ENCODE measurements around the gene ORAI2.

The ORAI2 gene

DNA sequence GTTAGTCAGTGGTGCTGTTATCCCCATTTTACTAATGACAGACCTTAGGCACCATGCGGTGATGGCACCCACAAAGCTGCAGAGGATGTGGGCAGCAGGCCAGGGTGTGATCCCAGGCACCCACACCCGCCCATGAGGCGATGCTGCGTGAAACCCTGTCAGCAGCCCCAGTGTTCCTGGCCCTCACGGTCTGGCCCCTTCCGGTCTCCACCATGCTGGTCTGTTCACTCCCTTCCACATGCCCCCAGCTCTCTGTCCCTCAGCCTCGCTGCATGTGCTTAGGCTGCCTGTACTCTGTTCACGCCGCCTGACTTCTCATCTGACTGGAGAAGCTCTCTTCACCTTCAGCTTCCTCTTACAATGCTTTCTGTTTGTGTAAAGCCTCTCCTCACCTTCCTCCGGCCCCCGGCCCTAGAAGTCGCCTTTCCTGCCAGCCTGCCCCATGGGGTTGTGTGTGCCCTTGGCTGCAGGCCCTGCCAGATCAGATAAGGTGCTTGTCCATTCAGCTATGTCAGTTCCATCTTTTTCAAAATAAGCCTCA lies 17.6 kb upstream of the ORAI2 start:
- Histone ChIP-seq H3K9ac (ENCODE audit: low read depth, low read length, poor library complexity, severe bottlenecking) (no peak overlapping the region), H3K27me3 (ENCODE audit: insufficient read depth, low read length, poor library complexity, severe bottlenecking) (no peaks in the 10 kb centered on the region), H3K4me1 (ENCODE audit: insufficient read depth, low read length, poor library complexity, severe bottlenecking) (no peaks in the 10 kb centered on the region), H3K79me2 (ENCODE audit: insufficient read depth, low read length) (peaks cover 14% of the 10 kb centered on the region; the same call in 1 of the 2 replicates), H3K4me2 (ENCODE audit: low read depth, low read length, poor library complexity, severe bottlenecking) (no peak overlapping the region), H3F3A (ENCODE audit: low read depth) (no peaks in the 10 kb centered on the region), H2AFZ (ENCODE audit: low read length) (no peak overlapping the region), H3K36me3 (ENCODE audit: insufficient read depth, low read length) (peaks cover 75% of the 10 kb centered on the region; the same call in 1 of the 2 replicates), H4K20me1 (ENCODE audit: insufficient read depth, low read length, poor library complexity, severe bottlenecking) (peaks cover 3% of the 10 kb centered on the region), H3K4me3 (ENCODE audit: low read length, poor library complexity, severe bottlenecking) (no peak overlapping the region), H3K9me2 (replicated peaks; ENCODE audit: low read depth, low read length) (no peaks in the 10 kb centered on the region), H3K9me3 (ENCODE audit: insufficient read depth, low read depth, low read length) (no peaks in the 10 kb centered on the region)
- TF ChIP-seq EZH2phosphoT487 (IDR thresholded peaks at IDR 0.05; ENCODE audit: borderline replicate concordance), result no peak
- TF ChIP-seq, protein P1, sequence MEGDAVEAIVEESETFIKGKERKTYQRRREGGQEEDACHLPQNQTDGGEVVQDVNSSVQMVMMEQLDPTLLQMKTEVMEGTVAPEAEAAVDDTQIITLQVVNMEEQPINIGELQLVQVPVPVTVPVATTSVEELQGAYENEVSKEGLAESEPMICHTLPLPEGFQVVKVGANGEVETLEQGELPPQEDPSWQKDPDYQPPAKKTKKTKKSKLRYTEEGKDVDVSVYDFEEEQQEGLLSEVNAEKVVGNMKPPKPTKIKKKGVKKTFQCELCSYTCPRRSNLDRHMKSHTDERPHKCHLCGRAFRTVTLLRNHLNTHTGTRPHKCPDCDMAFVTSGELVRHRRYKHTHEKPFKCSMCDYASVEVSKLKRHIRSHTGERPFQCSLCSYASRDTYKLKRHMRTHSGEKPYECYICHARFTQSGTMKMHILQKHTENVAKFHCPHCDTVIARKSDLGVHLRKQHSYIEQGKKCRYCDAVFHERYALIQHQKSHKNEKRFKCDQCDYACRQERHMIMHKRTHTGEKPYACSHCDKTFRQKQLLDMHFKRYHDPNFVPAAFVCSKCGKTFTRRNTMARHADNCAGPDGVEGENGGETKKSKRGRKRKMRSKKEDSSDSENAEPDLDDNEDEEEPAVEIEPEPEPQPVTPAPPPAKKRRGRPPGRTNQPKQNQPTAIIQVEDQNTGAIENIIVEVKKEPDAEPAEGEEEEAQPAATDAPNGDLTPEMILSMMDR (conservative IDR thresholded peaks at IDR 0.05; ENCODE audit: low read length), result no peak

DNA sequence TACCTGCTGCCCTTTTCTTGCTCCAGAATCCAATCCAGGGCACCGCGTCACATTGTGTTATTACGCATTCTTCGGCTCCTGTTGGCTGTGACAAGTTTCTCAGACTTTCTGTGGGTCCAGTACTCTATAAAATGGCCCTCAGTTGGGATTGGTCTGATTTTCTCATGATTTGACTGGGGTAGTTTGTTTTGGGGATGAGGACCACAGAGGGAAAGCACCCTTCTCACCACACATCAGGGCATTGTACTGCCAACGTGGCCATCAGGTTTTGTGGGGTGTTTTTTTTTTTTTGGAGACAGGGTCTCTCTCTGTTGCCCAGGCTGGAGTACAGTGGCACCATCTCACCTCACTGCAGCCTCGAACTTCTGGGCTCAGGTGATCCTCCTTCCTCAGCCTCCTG lies 17.0 kb upstream of the ORAI2 start:
- H3K9me2 ChIP-seq (replicated peaks; ENCODE audit: low read depth, low read length), result no peaks in the 10 kb centered on the region
- no peaks in the 10 kb centered on the region for H3F3A ChIP-seq (ENCODE audit: low read depth)
- no peak overlapping the region for H2AFZ ChIP-seq (ENCODE audit: low read length)
- no peaks in the 10 kb centered on the region for H3K27me3 ChIP-seq (ENCODE audit: insufficient read depth, low read length, poor library complexity, severe bottlenecking)
- H3K36me3 ChIP-seq (ENCODE audit: insufficient read depth, low read length), result peaks cover 75% of the 10 kb centered on the region; the same call in 1 of the 2 replicates
- H3K9ac ChIP-seq (ENCODE audit: low read depth, low read length, poor library complexity, severe bottlenecking), result no peak overlapping the region
- no peaks in the 10 kb centered on the region for H3K4me1 ChIP-seq (ENCODE audit: insufficient read depth, low read length, poor library complexity, severe bottlenecking)
- H3K4me3 ChIP-seq (ENCODE audit: low read length, poor library complexity, severe bottlenecking), result no peak overlapping the region
- no peak for TF ChIP-seq EZH2phosphoT487 (IDR thresholded peaks at IDR 0.05; ENCODE audit: borderline replicate concordance)
- TF ChIP-seq, protein P1 (conservative IDR thresholded peaks at IDR 0.05; ENCODE audit: low read length), result no peak
- peaks cover 14% of the 10 kb centered on the region; the same call in 1 of the 2 replicates for H3K79me2 ChIP-seq (ENCODE audit: insufficient read depth, low read length)
- H4K20me1 ChIP-seq (ENCODE audit: insufficient read depth, low read length, poor library complexity, severe bottlenecking), result peaks cover 3% of the 10 kb centered on the region
- H3K4me2 ChIP-seq (ENCODE audit: low read depth, low read length, poor library complexity, severe bottlenecking), result no peak overlapping the region
- H3K9me3 ChIP-seq (ENCODE audit: insufficient read depth, low read depth, low read length), result no peaks in the 10 kb centered on the region

DNA sequence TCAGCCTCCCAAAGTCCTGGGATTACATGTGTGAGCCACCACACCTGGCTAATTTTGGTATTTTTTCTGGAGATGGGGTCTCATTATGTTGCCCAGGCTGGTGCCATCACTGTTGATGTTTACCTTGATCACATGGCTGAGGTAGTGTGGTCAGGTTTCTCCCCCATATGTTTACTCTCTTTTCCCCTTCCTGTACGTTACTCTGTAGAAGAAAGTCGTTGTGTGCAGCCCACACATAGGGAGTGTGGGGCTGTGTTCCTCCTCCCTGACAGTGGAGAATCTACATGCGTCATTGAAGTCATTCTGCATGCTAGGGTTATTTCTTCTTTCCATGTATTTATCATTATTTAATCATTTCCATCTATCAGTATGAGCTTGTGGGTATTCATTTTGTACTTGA lies 16.3 kb upstream of the ORAI2 start:
- H3K4me3 ChIP-seq (ENCODE audit: low read length, poor library complexity, severe bottlenecking), result no peak overlapping the region
- no peaks in the 10 kb centered on the region for H3K9me3 ChIP-seq (ENCODE audit: insufficient read depth, low read depth, low read length)
- H3K36me3 ChIP-seq (ENCODE audit: insufficient read depth, low read length), result peaks cover 68% of the 10 kb centered on the region; the same call in 1 of the 2 replicates
- no peaks in the 10 kb centered on the region for H3K9me2 ChIP-seq (replicated peaks; ENCODE audit: low read depth, low read length)
- no peaks in the 10 kb centered on the region for H3K4me1 ChIP-seq (ENCODE audit: insufficient read depth, low read length, poor library complexity, severe bottlenecking)
- peaks cover 3% of the 10 kb centered on the region for H4K20me1 ChIP-seq (ENCODE audit: insufficient read depth, low read length, poor library complexity, severe bottlenecking)
- no peak overlapping the region for H2AFZ ChIP-seq (ENCODE audit: low read length)
- no peak for TF ChIP-seq EZH2phosphoT487 (IDR thresholded peaks at IDR 0.05; ENCODE audit: borderline replicate concordance)
- TF ChIP-seq, protein P1 (conservative IDR thresholded peaks at IDR 0.05; ENCODE audit: low read length), result no peak
- H3K27me3 ChIP-seq (ENCODE audit: insufficient read depth, low read length, poor library complexity, severe bottlenecking), result no peaks in the 10 kb centered on the region
- peaks cover 14% of the 10 kb centered on the region; the same call in 1 of the 2 replicates for H3K79me2 ChIP-seq (ENCODE audit: insufficient read depth, low read length)
- no peaks in the 10 kb centered on the region for H3F3A ChIP-seq (ENCODE audit: low read depth)
- H3K9ac ChIP-seq (ENCODE audit: low read depth, low read length, poor library complexity, severe bottlenecking), result no peak overlapping the region
- no peak overlapping the region for H3K4me2 ChIP-seq (ENCODE audit: low read depth, low read length, poor library complexity, severe bottlenecking)

All from Loucy (cell line).